GM19395 (cell line): ENCODE results near the gene ALX4.

Experiments used
- ATAC-seq: cut with Tn5 transposase; IDR thresholded peaks from one replicate; pipeline ENCODE4 v1.9.1; 2021; ENCODE audit warnings: mild to moderate bottlenecking, moderate library complexity; ENCODE audit not compliant: unreplicated experiment

The ALX4 gene

DNA sequence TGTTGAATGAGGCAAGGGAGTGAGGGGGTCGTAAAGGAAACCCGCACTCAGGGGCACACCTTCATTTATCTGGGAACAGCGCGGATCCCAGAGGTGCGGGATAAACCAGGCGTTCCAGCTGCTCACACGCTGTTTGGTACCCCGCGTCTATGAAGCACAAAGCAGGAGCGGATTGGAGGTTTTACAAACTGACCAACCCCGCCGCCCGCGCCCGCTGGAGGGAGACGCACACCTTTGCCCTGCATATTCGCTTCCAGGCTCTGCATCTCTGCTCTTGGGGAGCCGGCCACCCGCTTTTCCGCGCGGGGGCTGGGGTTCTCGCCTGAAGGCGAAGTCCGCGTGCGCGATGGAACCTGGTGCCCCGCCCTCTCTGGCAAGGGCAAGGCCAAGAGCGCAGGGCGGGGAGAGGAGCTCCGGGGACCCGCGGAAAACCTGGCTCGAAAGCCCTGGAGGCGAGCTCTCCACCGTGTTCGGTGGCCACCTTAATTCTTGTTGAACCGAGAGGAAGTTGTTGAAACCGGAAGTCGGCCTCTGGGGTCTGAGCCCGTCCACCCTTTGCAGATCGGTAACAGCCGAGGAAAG lies 6.8 kb upstream of the ALX4 start:
- ATAC-seq, result no peak

- ATAC-seq, result no peak
Observed at GRCh38 chr11:44315947-44316658, 6.2 kb upstream of the ALX4 start.

DNA sequence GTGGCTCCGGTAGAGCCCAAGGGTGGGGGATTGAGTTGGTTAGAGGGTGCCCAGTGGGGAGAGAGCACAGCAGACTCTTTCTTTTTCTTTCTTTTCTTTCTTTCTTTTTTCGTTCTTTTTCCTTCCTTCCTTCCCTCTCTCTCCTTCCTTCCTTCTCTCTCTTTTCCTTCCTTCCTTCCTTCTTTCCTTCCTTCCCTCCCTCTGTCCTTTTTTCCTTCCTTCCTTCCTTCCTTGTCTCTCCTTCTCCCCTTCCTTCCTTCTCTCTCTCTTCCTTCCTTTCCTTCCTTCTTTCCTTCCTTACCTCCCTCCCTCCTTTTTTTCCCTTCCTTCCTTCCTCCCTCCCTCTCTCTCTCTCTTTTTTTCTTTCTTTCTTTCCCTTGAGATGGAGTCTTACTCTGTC lies 4.8 kb upstream of the ALX4 start:
- ATAC-seq, result no peak

GRCh38 chr11:44313761-44314489 lies 4.0 kb upstream of the ALX4 start:
- ATAC-seq, result no peak

DNA sequence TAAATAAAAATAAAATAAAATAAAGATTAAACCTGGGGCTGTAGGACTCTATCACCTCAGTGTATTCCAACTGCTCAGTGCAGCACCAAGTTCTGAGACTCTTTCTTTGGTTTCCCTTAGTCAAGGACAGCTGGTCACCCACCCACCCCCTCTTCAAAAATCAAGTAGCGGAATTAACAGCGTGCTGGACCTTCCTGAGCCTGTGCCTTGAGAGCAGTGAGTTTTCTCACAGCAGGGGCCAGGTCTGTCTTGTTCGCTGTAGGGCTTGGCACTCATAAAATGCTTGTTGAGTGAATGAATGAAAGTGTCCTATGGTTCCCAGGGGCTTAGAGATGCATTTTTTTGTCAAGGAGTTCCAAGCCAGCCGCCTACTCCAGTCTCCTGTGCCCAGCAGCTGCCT lies 2.9 kb upstream of the ALX4 start:
- ATAC-seq, result no peak

- ATAC-seq, result no peak
Observed at GRCh38 chr11:44311339-44312261, 1.7 kb upstream of the ALX4 start.

GRCh38 chr11:44310463-44311272 lies 729 bp upstream of the ALX4 start:
- ATAC-seq, result no peak

DNA sequence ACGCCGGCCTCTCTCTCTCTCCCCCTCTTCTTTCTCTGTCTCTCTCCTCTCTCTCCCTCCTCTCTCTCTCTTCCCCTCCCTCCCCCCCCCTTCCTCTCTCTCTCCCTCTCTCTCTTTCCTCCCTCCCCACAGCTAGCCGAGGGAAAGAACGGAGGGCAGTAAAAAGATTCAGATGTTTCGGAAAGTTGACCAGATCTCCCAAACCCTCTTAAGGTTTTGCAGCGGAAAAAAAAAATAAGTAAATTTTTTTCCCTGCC lies 195 bp upstream of the ALX4 start:
- ATAC-seq, result no peak

GRCh38 chr11:44308923-44309477 lies 939 bp downstream of the ALX4 start:
- ATAC-seq, result no peak

GRCh38 chr11:44308256-44308922 lies 1.6 kb downstream of the ALX4 start:
- no peak for ATAC-seq

- ATAC-seq, result no peak
Observed at GRCh38 chr11:44307340-44308099, 2.4 kb downstream of the ALX4 start.

DNA sequence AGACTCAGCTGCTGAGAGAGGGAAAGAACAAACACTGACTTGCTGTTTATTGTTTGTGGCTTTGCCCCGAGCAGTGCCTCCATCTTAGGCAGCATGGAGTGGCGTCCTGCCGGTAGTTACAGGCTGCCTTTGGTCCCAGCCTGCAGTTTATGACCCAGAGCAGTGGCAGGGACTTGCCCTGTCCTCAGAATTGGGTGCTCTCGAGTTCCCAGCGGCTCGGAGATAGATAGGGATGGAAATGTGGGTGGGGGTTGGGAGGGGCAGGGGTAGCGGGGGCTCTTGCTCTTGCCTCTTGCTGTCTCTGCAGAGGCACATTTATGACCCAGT lies 3.1 kb downstream of the ALX4 start:
- ATAC-seq, result no peak

- ATAC-seq, result no peak
Observed at GRCh38 chr11:44306052-44306917, 3.7 kb downstream of the ALX4 start.

DNA sequence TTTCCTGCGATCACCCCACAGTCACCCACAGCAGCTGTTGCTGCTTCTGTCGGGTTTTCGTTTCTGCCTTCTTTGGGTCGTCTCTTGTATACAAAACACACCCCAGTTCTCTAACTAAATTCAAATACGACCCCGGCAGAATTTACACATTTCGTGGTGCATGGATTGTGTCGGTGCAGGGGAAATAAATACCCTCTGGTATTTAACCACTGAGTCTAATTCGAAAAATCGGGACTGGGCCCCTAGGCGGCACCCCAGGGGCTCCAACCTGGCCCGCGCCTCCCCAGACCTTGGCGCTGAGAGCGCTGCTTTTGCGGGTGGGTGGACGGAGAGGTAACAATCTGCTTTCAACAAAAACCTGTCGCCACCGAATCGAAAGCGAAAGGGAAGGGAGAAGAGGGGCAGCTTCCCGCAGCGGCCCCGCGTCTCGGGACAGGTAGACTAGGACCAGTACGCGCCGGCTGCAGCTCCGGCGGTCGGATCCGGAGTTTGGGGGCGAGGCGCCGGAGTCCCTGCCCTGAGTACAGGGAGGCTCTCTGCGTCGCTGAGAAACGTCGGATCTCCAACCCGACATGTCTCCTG lies 4.4 kb downstream of the ALX4 start:
- no peak for ATAC-seq

- no peak for ATAC-seq
Observed at GRCh38 chr11:44305026-44305469, 4.9 kb downstream of the ALX4 start.

DNA sequence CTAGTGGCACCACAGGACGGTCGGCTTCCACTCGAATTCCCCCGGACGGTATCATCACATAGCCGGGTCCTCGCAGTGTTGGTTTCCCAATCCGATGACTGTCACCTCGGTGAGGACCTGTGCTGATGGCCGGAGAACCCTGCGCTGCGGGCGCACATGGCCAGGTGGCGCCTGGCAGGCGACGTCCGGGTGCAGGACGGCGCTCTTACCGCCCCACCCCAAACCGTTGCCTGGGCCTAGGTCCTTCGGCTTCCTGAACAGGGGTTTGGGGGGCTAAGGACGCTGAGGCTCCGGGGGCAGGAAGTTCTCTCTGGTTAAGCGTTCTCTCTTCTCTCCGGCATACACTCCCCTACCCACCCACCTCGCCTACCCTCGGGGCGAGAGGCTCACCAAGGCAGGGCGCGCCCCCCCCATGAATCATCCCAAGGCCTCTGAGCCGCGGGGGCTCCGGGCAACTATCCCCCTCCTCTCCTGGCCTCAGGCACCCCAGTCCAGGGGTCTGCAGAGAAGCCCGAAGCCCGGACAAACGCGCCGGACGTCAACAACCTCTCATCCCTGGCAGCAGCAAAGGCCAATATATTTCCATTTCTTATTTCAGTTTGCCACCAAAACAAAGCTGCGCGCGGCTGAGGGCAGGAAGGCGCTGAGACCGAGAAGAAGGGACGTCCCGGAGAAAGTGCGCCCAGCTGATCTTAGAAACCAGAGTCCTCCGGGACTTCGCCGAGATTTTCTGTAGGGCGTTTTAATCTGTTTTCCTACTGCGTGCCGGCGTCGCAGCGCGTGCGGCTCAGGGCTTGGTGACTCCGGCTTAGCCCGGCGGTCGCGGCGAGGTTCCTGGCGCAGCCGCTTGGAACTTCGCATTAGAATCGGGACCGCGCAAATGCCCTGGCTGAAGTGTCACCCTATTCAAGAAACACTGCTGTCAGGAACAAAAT lies 5.6 kb downstream of the ALX4 start:
- ATAC-seq, result no peak
